Fibroblast of villous mesenchyme (primary cell): Measurements from ENCODE around the gene ATAD2B. TPM values are rescaled to one million over a fixed set of nuclear protein-coding genes. Genes with fewer than 3 reads are reported as not detected.

Experiments
- DNase-seq: peaks from one replicate; pipeline ENCODE4 v3.0.0-alpha.2; 2010; ENCODE audit warnings: low read depth
- H3K4me3 ChIP-seq: 2 replicates; pipeline ENCODE4 v1.5.1; 2011; ENCODE audit warnings: low read depth, mild to moderate bottlenecking, low read length
- CTCF ChIP-seq: IDR thresholded peaks from 2 replicates; pipeline ENCODE4 v1.5.1; 2012; ENCODE audit warnings: low read depth, mild to moderate bottlenecking, low read length; ENCODE audit not compliant: insufficient read depth
- total RNA-seq: library from RNA; depleted of rRNA; stranded (reverse); fragments of >200 nt; gene quantifications from 2 replicates; pipeline ENCODE4 v1.2.3, GENCODE V29; 2012

Gene ATAD2B
- total RNA-seq, 1 donor = 16.0 TPM

DNA sequence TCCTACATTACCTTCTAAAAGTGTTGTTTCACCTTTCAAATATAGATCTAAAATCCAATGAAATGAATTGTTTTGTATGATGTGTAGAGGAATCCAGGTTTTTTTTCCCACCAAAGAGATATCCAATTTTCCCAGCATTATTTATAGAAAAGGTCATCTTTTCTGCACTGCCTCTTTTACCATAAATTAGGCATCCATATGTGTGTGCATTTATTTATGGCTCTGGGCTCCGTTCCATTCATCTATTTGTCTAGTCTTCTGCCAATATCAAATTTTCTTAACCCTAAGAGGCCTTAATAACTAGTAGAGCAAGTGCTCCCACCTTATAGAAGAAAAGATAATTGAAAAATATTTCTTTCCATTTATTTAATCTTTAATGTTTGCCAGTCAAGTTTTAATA, 88.3 kb downstream of the ATAD2B start:
- H3K4me3 ChIP-seq = no peak overlapping the region
- TF ChIP-seq CTCF = no peak
- no peak for DNase-seq

GRCh38 chr2:23837871-23838270, 89.1 kb downstream of the ATAD2B start:
- no peak overlapping the region for H3K4me3 ChIP-seq
- no peak for TF ChIP-seq CTCF
- DNase-seq = no peak

DNA sequence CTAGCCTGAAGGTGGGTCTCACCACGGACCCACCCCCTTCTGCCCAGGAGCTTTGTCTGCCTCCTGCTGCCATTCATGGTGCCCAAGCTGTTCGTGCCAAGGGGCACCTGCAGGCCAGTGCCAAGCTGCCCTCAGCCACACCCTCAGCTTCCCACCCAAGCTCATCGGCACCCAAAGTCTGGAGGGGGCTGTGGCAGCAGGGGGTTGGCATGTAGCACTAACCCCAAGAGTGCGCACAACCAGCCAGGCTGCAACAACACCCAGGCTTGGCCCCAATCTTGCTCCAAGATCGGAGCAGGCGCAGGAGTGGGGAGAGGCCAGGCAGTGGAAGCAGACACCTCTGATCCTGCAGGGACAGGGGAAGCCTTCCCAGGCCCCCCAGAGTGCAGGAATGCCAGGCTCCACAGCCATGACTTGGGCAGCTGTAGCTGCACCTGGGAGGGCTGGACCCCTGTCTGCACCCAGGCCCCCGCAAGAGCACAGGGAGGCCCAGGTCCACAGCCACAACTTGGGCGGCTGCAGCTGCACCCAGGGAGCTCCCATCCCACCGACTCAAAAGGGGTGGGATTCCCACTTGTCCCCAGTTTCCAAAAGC, 89.9 kb downstream of the ATAD2B start:
- TF ChIP-seq CTCF = no peak
- no peak for DNase-seq
- no peak overlapping the region for H3K4me3 ChIP-seq

- no peak overlapping the region for H3K4me3 ChIP-seq
- TF ChIP-seq CTCF = no peak
- no peak for DNase-seq
Measured at GRCh38 chr2:23836505-23836904, 90.4 kb downstream of the ATAD2B start.

- DNase-seq = no peak
- no peak overlapping the region for H3K4me3 ChIP-seq
- no peak for TF ChIP-seq CTCF
Measured at GRCh38 chr2:23835988-23836387, 90.9 kb downstream of the ATAD2B start.

DNA sequence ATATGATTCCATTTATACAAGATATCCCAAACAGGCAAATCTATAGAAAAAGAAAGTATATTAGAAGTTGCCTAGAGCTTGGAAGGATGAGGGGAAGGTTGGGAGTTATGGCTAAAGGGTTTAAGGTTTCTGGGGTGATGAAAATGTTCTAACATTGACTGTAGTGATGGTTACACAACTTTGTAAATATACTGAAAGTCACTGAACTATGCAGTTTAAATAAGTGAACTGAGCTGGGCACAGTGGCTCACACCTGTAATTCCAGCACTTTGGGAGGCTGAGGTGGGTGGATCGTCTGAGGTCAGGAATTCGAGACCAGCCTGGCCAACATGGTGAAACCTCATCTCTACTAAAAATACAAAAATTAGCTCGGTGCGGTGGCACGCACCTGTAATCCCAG, 91.5 kb downstream of the ATAD2B start:
- DNase-seq = no peak
- no peak overlapping the region for H3K4me3 ChIP-seq
- no peak for TF ChIP-seq CTCF

- peak; percentile 63 for DNase-seq
- no peak for TF ChIP-seq CTCF
- no peak overlapping the region for H3K4me3 ChIP-seq
Measured at GRCh38 chr2:23828986-23829385, 97.9 kb downstream of the ATAD2B start.
